ENCODE results near the gene GAB3.

Gene GAB3

GRCh38 chrX:154731881-154732280 lies 19.0 kb downstream of the GAB3 start:
- H3K27ac ChIP-seq (ENCODE audit: low read depth, low read length) = no peak overlapping the region
- H3K4me1 ChIP-seq (ENCODE audit: control insufficient read depth, insufficient read depth, low read length) = no peaks in the 10 kb centered on the region
- no peaks in the 10 kb centered on the region for H3K36me3 ChIP-seq (ENCODE audit: control insufficient read depth, insufficient read depth, low read length)
- no peak overlapping the region for H3K4me3 ChIP-seq (ENCODE audit: low read depth, low read length)
- no peaks in the 10 kb centered on the region for H3K27me3 ChIP-seq (ENCODE audit: control insufficient read depth, insufficient read depth, low read length)
- no peak overlapping the region for H3K9ac ChIP-seq (ENCODE audit: low read depth, low read length)
- H3K9me3 ChIP-seq (ENCODE audit: control insufficient read depth, insufficient read depth, low read length) = peaks cover 37% of the 10 kb centered on the region

- Histone ChIP-seq H3K36me3 (ENCODE audit: control insufficient read depth, insufficient read depth, low read length) (no peaks in the 10 kb centered on the region), H3K9me3 (ENCODE audit: control insufficient read depth, insufficient read depth, low read length) (peaks cover 38% of the 10 kb centered on the region), H3K27me3 (ENCODE audit: control insufficient read depth, insufficient read depth, low read length) (no peaks in the 10 kb centered on the region), H3K9ac (ENCODE audit: low read depth, low read length) (no peak overlapping the region), H3K4me1 (ENCODE audit: control insufficient read depth, insufficient read depth, low read length) (no peaks in the 10 kb centered on the region), H3K27ac (ENCODE audit: low read depth, low read length) (no peak overlapping the region), H3K4me3 (ENCODE audit: low read depth, low read length) (no peak overlapping the region)
Observed at GRCh38 chrX:154731184-154731583, 19.7 kb downstream of the GAB3 start.

- no peak overlapping the region for H3K27ac ChIP-seq (ENCODE audit: low read depth, low read length)
- H3K27me3 ChIP-seq (ENCODE audit: control insufficient read depth, insufficient read depth, low read length) = no peaks in the 10 kb centered on the region
- no peak overlapping the region for H3K4me3 ChIP-seq (ENCODE audit: low read depth, low read length)
- no peaks in the 10 kb centered on the region for H3K36me3 ChIP-seq (ENCODE audit: control insufficient read depth, insufficient read depth, low read length)
- no peaks in the 10 kb centered on the region for H3K4me1 ChIP-seq (ENCODE audit: control insufficient read depth, insufficient read depth, low read length)
- H3K9me3 ChIP-seq (ENCODE audit: control insufficient read depth, insufficient read depth, low read length) = peaks cover 40% of the 10 kb centered on the region
- H3K9ac ChIP-seq (ENCODE audit: low read depth, low read length) = no peak overlapping the region
Observed at GRCh38 chrX:154730253-154730891, 20.5 kb downstream of the GAB3 start.

- Histone ChIP-seq H3K27me3 (ENCODE audit: control insufficient read depth, insufficient read depth, low read length) (no peaks in the 10 kb centered on the region), H3K4me3 (ENCODE audit: low read depth, low read length) (no peak overlapping the region), H3K27ac (ENCODE audit: low read depth, low read length) (no peak overlapping the region), H3K9me3 (ENCODE audit: control insufficient read depth, insufficient read depth, low read length) (peaks cover 45% of the 10 kb centered on the region), H3K4me1 (ENCODE audit: control insufficient read depth, insufficient read depth, low read length) (no peaks in the 10 kb centered on the region), H3K36me3 (ENCODE audit: control insufficient read depth, insufficient read depth, low read length) (no peaks in the 10 kb centered on the region), H3K9ac (ENCODE audit: low read depth, low read length) (no peak overlapping the region)
Observed at GRCh38 chrX:154729439-154729838, 21.4 kb downstream of the GAB3 start.

- Histone ChIP-seq H3K4me1 (ENCODE audit: control insufficient read depth, insufficient read depth, low read length) (no peaks in the 10 kb centered on the region), H3K4me3 (ENCODE audit: low read depth, low read length) (no peak overlapping the region), H3K9ac (ENCODE audit: low read depth, low read length) (no peak overlapping the region), H3K27me3 (ENCODE audit: control insufficient read depth, insufficient read depth, low read length) (no peaks in the 10 kb centered on the region), H3K36me3 (ENCODE audit: control insufficient read depth, insufficient read depth, low read length) (no peaks in the 10 kb centered on the region), H3K9me3 (ENCODE audit: control insufficient read depth, insufficient read depth, low read length) (peaks cover 43% of the 10 kb centered on the region; the same call in 1 of the 2 replicates), H3K27ac (ENCODE audit: low read depth, low read length) (no peak overlapping the region)
Observed at GRCh38 chrX:154728431-154729190, 22.3 kb downstream of the GAB3 start.

GRCh38 chrX:154727871-154728270 lies 23.0 kb downstream of the GAB3 start:
- no peaks in the 10 kb centered on the region for H3K4me1 ChIP-seq (ENCODE audit: control insufficient read depth, insufficient read depth, low read length)
- no peaks in the 10 kb centered on the region for H3K36me3 ChIP-seq (ENCODE audit: control insufficient read depth, insufficient read depth, low read length)
- no peak overlapping the region for H3K27ac ChIP-seq (ENCODE audit: low read depth, low read length)
- no peak overlapping the region for H3K9ac ChIP-seq (ENCODE audit: low read depth, low read length)
- H3K9me3 ChIP-seq (ENCODE audit: control insufficient read depth, insufficient read depth, low read length) = peaks cover 49% of the 10 kb centered on the region
- no peak overlapping the region for H3K4me3 ChIP-seq (ENCODE audit: low read depth, low read length)
- H3K27me3 ChIP-seq (ENCODE audit: control insufficient read depth, insufficient read depth, low read length) = no peaks in the 10 kb centered on the region

GRCh38 chrX:154727418-154727817 lies 23.5 kb downstream of the GAB3 start:
- Histone ChIP-seq H3K9me3 (ENCODE audit: control insufficient read depth, insufficient read depth, low read length) (peaks cover 49% of the 10 kb centered on the region), H3K36me3 (ENCODE audit: control insufficient read depth, insufficient read depth, low read length) (no peaks in the 10 kb centered on the region), H3K4me3 (ENCODE audit: low read depth, low read length) (no peak overlapping the region), H3K27me3 (ENCODE audit: control insufficient read depth, insufficient read depth, low read length) (no peaks in the 10 kb centered on the region), H3K4me1 (ENCODE audit: control insufficient read depth, insufficient read depth, low read length) (no peaks in the 10 kb centered on the region), H3K9ac (ENCODE audit: low read depth, low read length) (no peak overlapping the region), H3K27ac (ENCODE audit: low read depth, low read length) (no peak overlapping the region)

GRCh38 chrX:154724993-154725756 lies 25.7 kb downstream of the GAB3 start:
- no peak overlapping the region for H3K27ac ChIP-seq (ENCODE audit: low read depth, low read length)
- H3K36me3 ChIP-seq (ENCODE audit: control insufficient read depth, insufficient read depth, low read length) = no peaks in the 10 kb centered on the region
- no peaks in the 10 kb centered on the region for H3K4me1 ChIP-seq (ENCODE audit: control insufficient read depth, insufficient read depth, low read length)
- H3K9ac ChIP-seq (ENCODE audit: low read depth, low read length) = no peak overlapping the region
- peaks cover 39% of the 10 kb centered on the region for H3K9me3 ChIP-seq (ENCODE audit: control insufficient read depth, insufficient read depth, low read length)
- no peak overlapping the region for H3K4me3 ChIP-seq (ENCODE audit: low read depth, low read length)
- no peaks in the 10 kb centered on the region for H3K27me3 ChIP-seq (ENCODE audit: control insufficient read depth, insufficient read depth, low read length)

- H3K36me3 ChIP-seq (ENCODE audit: control insufficient read depth, insufficient read depth, low read length) = no peaks in the 10 kb centered on the region
- no peaks in the 10 kb centered on the region for H3K4me1 ChIP-seq (ENCODE audit: control insufficient read depth, insufficient read depth, low read length)
- peaks cover 37% of the 10 kb centered on the region for H3K9me3 ChIP-seq (ENCODE audit: control insufficient read depth, insufficient read depth, low read length)
- H3K27ac ChIP-seq (ENCODE audit: low read depth, low read length) = no peak overlapping the region
- no peaks in the 10 kb centered on the region for H3K27me3 ChIP-seq (ENCODE audit: control insufficient read depth, insufficient read depth, low read length)
- no peak overlapping the region for H3K9ac ChIP-seq (ENCODE audit: low read depth, low read length)
- H3K4me3 ChIP-seq (ENCODE audit: low read depth, low read length) = no peak overlapping the region
Observed at GRCh38 chrX:154721155-154721554, 29.7 kb downstream of the GAB3 start.

GRCh38 chrX:154720067-154720466 lies 30.8 kb downstream of the GAB3 start:
- Histone ChIP-seq H3K36me3 (ENCODE audit: control insufficient read depth, insufficient read depth, low read length) (no peaks in the 10 kb centered on the region), H3K4me1 (ENCODE audit: control insufficient read depth, insufficient read depth, low read length) (no peaks in the 10 kb centered on the region), H3K9me3 (ENCODE audit: control insufficient read depth, insufficient read depth, low read length) (peaks cover 39% of the 10 kb centered on the region), H3K27ac (ENCODE audit: low read depth, low read length) (no peak overlapping the region), H3K27me3 (ENCODE audit: control insufficient read depth, insufficient read depth, low read length) (no peaks in the 10 kb centered on the region), H3K9ac (ENCODE audit: low read depth, low read length) (no peak overlapping the region), H3K4me3 (ENCODE audit: low read depth, low read length) (no peak overlapping the region)

- Histone ChIP-seq H3K36me3 (ENCODE audit: control insufficient read depth, insufficient read depth, low read length) (no peaks in the 10 kb centered on the region), H3K27me3 (ENCODE audit: control insufficient read depth, insufficient read depth, low read length) (no peaks in the 10 kb centered on the region), H3K4me3 (ENCODE audit: low read depth, low read length) (no peak overlapping the region), H3K9ac (ENCODE audit: low read depth, low read length) (no peak overlapping the region), H3K9me3 (ENCODE audit: control insufficient read depth, insufficient read depth, low read length) (peaks cover 36% of the 10 kb centered on the region), H3K27ac (ENCODE audit: low read depth, low read length) (no peak overlapping the region), H3K4me1 (ENCODE audit: control insufficient read depth, insufficient read depth, low read length) (no peaks in the 10 kb centered on the region)
Observed at GRCh38 chrX:154719132-154719675, 31.7 kb downstream of the GAB3 start.
